HG02610 (cell line): Measurements from ENCODE around the gene FYN.
A peak's percentile ranks its signal among the peaks of the same experiment; 100 is the strongest.

Source experiments
- ATAC-seq: cut with Tn5 transposase; IDR thresholded peaks from one replicate; pipeline ENCODE4 v1.9.1; 2021; ENCODE audit warnings: mild to moderate bottlenecking, moderate library complexity; ENCODE audit not compliant: unreplicated experiment

FYN gene

DNA sequence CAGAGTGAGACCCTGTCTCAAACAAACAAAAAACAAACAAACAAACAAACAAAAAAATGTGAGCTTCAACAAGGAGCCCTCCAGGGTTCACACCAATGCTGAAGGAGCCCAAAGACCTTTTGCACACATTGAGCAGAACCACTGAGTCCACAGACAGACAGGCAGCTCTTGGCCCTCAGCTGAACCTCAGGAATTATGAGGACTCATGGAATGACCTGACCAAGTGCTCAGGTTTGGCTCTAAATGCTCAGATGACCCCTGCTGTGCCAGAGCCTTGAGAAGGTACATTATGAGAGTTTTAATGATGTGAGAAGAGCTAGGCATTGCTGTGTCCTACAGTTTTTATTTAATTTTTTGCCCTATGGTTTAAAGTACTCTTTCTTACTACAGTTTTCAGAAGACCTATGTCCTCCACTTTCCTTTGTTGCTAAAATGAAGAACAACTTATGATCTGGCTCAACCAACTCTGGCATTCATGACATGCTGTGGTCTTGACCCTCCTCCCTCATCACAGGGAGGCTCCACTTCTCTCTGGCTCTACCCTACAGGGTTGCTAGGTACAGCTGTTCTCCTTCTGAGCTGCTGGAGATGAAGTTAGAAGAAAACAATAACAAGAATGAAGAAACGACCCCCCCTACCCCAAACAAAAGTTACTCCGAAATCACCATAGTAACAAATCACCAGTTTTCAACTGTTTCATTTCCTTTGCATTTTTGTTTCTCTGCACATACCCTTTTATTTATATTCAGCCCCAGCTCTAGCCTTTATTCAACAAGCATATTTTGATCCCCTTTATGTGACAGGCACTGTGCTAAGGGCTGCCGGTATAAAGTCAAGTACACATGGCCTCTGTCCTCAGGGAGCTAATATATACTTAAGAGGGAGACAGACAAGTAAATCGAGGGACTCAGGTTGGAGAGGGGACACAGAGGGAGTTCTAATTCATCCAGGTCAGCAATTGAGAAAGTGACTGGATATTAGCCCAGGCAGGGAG is 138.9 kb downstream of the FYN start:
- ATAC-seq, result no peak

DNA sequence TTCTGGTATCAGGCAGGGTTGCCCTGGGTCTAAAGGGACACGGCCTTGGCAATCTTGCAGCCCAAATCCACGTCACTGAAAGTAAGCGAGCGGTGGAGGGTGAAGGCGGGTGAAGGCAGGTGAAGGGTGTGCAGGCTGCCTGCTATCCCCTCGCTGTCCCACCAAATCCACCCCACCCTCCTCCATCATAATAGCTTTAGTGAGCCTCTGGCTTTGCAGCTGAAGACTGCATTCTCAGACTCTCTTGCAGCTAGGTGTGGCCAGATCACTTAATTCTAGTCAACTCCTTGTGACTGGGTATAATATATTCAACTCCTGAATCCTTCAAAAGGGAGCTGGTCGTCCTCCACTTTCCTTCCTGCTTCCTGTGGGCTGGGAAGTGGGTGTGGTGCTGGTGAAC is 140.9 kb downstream of the FYN start:
- ATAC-seq, result no peak

DNA sequence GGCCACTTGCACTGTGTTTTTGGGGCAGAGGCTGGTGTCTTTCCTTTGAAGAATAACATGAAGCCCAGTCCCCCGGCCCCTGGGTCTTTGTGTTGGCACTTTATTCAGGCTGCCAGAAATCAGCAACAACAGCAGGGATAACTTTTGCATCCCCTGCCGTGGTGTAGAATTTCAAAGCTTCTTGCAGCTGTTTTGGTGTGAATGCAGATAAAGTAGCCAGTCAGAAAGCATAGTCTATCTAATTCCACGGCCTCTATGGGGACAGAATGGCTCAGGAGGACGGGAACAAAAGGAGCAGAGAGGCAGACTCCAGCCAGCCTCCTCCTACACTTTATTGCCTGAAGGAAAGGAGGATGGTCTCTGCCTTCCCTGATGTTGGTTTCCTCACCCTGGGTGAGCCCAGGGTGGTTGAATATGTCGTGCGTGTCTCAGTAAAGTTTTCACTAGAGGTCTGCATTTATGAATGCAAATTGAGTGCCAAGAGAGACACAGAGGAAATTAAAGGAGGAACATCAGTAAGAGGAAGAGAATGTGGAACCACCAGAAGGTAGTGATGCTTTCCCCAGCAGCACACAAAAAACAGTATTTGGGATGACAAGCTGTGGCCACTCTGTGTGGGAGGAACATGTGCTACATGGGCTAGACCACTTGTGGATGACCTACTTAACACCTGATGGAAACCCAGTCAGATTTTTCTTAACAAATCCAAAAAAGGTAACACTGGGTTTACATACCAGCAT is 141.6 kb downstream of the FYN start:
- peak; percentile 46 for ATAC-seq

DNA sequence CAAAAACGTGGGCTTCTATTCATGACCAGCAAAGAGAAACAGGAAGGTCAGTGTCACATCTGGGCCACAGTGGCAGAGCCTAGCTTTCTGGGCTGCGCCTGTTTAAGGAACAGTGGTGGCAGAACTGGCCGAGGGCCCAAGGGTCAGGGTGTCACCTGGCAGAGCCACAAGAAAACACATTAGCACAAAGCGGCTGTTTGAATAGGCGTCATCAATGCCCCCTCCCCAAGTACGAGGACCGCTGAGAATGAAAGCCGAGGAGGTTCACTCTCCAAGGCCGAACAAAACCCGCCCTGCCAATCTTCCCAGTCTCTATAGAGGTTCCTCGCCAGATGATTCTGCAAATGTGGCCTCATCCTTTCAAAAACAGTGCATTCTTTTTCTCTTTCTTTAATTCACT is 142.4 kb downstream of the FYN start:
- no peak for ATAC-seq

DNA sequence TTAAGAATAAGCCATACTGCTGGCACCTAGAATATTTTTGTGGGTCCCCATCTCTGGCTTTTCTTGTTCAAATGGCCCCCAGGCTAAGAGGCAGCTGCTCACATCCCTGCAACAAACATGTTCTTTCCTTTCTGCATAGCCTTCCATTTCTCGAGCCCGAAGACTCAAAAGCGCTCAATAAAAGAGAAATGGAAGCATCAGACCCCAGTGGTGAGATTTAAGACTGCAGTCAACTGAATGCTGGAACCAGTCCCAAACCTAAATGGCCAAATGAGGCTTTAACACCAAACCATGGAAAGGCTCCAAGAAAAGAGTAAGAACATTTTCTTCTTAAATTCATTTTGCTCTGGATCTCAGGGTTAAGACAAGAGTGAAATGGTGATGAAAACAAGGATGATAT is 145.4 kb downstream of the FYN start:
- no peak for ATAC-seq

DNA sequence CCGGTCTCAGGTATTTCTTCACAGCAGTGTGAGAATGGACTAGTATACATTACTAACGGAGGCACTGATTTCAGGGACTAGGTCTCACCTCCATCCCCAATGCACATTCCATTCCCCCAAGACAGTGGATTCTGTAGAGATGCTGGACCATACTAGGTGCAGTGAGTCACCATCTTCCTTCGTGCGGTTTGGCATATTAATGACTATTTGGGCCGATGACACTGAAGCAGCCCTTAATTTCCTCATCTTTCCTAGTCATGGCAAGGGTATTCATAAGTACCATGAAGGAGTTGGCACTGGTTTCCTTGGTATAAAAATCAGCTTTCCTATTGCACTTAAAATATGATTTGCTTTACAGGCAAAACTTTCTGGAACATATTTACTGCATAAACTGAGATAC is 146.2 kb downstream of the FYN start:
- no peak for ATAC-seq

DNA sequence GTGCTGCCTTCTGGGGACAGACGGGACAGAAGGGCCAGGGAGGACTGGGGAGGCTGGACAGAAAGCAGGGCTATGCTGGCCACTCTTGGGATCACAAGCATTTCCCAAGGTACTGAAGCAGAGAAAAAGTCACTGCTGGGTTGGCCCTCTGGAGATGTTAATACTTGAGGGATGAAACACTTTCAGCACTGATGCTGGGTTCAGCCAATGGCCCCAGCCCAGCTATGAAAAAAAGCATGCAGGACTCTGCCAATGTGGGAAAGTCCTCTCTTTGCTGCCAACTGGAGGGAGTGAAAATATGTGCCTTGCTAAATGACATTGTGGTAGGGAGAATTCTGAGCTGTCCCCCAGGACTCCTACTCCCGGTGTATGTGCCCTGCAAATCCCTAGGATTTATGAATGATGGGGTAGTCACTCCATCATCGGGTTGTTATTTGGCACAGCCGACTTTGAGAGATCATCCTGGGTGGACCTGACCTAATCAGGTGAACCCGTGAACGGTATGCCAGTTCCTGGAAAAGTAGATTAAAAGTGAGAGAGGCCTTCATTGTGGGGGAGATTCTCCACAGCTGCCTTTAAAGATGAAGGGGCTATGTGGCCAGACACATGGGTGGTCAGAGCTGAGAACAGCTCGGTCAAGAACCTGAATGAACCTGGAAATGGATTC is 147.7 kb downstream of the FYN start:
- no peak for ATAC-seq

DNA sequence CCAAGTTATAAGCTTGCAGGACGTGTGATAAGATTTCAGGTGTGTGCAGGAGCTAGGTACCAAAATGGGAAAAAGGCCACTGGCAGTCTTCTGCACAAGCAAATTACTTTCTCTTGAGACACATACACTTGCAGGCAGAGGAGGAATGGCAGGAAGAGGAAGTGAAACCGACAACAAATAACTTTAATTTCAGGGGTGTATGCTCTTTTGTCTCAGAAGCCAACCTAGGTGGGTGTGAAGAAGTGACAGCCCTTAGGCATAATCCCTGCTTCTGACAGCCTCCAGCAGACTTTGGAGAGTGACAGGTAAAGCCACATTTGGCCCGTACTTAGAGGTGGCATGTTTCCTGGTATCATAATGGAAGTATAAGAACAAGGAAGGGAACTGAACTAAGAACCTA is 148.7 kb downstream of the FYN start:
- ATAC-seq, result peak; percentile 98

DNA sequence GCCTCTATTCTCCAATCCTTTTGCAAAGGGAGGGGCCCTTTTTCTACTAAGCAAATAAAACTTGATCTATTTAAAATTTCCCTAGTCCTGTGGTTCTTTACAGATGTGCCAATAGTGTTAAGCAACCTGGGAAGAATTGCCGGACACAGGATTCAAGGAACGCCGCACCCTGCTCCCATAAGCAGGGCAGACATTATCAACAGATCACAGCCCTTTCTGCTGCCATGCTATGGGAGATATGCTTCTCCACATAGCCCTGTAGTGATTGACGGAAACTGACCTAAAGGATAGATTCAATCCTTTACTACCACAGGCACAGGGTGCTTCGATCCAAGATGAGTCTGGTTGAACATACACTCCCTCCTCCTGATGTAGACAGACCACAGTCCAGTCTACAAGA is 149.2 kb downstream of the FYN start:
- ATAC-seq, result peak; percentile 32

DNA sequence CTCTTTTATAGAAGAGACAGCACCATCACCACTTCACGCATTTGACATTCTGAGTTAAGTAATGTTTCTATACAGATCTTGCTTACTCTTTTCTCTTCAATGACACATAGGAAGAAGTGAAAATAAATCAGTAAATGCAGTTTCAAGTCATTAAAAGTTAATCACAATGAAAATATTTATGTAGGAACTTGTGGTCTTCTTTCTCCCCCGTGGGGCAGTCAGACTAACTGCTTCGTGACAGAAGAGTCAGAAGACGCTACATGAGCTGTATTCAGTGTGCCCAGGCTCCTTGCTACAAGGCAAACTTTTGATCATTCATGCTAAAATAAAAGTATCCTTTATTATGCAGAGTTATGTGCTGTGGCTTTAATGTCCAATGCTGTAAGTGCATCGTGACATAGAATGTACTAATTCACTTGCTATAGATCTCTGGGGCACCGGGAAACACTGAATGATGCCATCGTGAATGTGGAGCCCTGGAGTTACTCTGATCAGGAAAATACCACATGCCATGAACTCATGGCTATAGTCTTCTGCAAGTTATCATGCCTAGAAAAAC is 149.8 kb downstream of the FYN start:
- ATAC-seq, result no peak

DNA sequence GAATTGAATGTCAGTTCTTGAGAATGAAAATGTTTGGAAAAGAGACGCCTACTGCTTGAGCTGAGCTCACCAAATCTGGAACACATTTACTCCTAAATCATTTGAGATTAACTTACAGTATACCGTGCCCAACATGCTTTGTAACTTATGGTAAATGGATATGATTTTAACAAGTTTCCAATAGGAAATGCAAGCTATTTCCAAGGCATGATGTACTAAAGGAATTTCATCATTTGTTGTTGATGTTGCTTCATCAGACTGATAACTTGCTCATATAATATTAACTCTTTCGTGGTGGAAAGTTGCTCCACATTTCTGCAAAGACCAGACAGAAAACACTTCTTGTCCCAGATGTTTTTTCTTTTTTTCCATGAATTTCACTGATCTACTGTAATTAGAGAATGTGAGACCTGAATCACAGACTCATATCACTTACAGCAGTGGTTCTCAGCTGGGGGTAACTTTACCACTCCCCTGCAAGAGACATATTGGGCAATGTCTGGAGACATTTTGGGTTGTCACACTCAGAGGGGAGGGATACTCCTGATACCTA is 151.0 kb downstream of the FYN start:
- no peak for ATAC-seq

DNA sequence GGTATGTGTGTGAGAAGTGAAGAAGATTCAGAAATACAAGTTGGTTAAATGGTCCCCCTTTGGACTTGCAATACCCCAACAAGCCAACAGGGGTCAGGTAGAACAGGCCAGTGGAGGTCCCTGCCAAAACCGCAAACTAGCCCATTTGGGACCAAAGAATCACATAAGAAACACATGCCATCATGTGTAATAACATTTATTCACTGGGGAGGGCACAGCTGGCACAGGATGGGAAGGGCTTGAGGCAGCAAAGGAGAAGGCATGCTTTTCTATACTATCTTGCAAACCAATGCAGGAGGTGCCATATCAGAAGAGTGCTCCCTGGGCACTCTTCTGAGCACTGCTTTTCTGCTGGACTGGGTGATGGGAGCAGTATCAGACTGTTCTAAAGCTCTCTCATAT is 151.5 kb downstream of the FYN start:
- ATAC-seq, result no peak

DNA sequence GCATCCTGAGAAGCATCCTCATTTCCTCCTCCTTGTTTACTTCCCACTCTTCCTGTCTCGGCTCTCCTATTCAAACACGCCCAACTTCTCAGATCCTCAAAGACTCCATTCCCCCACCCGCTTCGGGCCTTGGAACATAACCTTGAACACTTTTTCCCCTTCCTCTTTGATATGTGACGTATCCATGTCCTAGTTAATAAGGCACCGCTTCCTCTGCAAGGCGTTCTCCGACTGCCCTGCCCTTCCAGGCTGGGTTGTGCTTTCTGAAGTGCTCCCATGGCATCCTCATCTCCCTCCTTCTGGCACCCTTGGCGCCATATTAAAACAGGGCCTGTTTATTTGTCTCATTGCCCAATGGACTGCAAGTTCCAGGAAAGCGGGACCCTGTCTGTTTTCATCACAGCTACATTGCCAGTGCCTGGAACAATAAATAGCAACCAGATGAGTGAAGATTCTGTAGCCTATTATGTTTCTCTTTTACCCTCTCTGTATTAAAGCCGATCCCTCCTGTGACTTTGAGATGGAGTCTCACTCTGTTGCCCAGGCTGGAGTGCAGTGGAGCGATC is 152.2 kb downstream of the FYN start:
- ATAC-seq, result no peak

DNA sequence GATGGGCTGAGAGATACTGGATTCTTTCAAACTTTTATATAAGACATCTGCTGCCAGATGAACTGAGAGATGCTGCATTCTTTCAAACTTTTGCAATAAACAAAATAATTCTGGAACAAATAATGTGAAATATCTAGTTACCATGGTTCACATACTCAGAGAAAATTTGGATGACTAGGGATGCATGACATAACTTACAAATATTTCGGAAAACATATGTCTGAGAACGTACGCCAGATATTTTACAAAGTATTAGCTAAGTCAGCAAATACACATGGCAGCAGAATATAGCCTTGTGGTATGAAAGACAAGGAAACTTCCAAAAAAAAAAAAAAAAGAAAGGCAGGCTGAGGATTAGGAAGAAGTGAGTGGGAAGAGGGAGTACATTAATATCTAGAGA is 154.3 kb downstream of the FYN start:
- no peak for ATAC-seq

DNA sequence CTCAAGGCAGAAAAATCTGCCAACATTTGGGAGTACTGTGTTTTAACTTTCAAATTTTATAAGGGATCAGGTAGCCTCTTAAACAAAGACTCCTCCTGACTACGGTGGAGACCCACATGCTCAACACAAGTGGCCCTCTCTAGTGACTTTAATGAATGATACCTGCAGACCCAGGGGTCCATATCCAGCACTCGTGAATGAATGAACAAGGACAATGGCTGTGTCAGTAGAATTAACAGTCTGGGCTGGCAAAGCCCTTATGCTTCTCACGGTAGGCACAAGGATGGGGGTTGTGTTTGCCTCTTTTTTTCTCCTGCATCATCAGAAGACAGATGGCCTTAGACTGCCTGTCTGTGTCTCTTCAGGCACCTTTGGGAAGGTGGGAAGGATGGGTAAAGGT is 154.9 kb downstream of the FYN start:
- ATAC-seq, result no peak

DNA sequence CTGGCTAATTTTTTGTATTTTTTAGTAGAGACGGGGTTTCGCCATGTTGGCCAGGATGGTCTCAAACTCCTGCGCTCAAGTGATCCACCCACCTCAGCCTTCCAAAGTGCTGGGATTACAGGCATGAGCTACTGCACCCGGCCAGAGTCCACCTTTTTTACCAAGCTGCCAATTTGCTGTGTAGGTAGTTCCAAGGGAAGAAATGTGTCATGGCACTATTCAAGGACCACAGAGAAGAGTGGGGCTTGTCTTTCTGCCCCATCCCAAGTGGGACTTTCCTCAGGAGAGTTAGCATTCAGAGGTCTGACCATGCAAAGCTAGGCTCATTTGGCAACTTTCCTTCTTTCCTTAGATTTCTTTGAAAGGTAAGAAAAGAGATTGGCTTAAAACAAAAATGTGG is 155.6 kb downstream of the FYN start:
- ATAC-seq, result no peak

DNA sequence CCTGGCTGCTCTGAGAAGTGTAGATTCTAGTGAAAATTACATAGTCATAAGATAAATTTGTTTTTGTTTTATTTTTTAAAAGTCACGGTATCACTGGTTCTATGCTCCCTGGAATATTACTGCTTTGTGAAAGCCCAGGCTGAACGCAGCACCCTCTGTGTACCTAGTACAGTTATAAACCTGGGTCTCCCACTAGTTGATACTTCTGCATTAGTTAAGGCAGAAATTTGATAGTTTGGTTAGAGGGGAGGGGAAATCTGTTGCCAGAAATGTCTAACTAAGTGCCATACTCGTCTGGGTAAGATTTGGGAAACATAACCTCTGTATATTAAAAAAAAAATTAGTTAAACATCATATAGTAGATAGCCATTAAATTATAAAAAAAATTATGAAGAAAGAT is 156.9 kb downstream of the FYN start:
- ATAC-seq, result no peak

DNA sequence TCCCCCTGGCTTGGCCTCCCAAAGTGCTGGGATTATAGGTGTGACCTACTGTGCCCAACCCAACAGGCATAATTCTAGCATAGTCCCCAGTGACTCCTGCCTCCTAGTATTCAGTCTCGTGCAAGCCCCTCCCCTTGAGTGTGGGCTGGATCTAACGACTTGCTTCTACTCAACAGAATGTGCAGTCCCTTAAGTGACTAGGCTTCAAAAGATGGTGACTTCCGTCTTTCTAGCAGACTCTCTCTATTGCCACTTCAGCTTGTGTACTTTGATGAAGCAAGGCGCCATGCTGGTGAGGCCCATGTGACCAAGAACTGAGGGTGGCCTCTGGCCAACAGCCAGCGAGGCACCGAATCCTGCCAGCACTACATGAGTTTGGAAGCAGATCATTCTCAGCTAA is 157.9 kb downstream of the FYN start:
- ATAC-seq, result no peak

DNA sequence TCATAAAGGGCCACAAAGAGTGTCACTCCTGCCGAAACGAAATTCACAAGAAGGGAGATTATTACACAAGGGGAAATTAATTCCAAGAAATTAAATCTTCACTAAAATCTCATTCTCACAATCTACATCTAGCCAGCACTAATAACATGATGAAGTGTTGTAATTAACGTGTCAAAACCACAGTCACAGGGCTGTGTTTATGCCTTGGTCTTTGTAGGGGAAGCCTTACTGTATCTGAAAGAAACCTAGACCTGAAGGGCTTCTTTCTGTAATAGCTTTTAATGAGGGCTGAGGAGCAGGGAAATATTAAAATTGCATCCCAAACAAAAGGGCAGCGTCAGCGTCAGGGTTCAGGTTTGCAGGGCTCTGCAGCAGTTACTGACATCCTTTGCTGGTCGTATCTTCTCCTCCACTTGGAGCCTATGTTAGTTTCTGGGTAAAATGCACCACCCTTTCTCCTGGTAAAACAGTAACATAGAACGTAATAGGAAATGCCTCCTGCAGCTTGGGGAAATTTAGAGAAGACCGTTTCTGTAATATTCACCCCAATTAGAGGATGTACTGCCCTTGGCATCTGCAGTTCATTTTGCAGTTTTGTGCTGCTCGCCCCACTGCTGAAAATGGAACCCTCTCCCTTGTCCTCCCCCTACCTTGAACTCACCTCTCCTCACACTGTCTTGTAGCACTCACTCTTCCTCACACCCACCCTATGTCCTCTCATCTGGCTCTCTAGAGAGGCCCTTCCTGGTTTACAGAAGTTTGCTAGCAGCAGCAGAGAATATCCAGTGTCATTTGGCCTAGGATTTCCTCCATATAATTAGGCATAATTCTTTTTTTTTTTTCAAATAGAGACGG is 158.6 kb downstream of the FYN start:
- ATAC-seq, result no peak

DNA sequence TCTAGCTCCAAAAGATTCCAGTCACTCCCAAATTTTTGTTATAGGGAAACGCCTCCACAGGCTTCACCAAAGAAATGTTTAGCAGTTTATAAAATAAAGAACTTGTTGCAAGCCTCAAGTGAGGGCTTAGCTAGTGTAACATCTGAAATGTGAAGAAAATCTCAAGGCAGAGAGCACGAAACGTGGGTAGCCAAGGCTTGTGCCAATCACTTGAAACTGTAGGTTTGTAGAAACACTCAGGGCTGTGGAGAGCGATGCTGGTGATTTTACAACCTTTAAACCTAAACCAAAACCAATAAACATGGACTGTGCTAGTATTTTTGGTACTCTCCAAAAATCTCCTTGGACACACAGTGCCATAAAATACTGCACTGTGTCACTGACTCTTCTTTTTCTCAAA is 159.4 kb downstream of the FYN start:
- ATAC-seq, result no peak
